ENCODE measurements around the gene NAV2. TPM values are rescaled to one million over a fixed set of nuclear protein-coding genes. Genes with fewer than 3 reads are reported as not detected.

Gene NAV2
- total and polyA plus RNA-seq, 2 donors (not counting 1 experiment from before 2014, with no cell fraction given) = 8.1 to 14.0 TPM

DNA sequence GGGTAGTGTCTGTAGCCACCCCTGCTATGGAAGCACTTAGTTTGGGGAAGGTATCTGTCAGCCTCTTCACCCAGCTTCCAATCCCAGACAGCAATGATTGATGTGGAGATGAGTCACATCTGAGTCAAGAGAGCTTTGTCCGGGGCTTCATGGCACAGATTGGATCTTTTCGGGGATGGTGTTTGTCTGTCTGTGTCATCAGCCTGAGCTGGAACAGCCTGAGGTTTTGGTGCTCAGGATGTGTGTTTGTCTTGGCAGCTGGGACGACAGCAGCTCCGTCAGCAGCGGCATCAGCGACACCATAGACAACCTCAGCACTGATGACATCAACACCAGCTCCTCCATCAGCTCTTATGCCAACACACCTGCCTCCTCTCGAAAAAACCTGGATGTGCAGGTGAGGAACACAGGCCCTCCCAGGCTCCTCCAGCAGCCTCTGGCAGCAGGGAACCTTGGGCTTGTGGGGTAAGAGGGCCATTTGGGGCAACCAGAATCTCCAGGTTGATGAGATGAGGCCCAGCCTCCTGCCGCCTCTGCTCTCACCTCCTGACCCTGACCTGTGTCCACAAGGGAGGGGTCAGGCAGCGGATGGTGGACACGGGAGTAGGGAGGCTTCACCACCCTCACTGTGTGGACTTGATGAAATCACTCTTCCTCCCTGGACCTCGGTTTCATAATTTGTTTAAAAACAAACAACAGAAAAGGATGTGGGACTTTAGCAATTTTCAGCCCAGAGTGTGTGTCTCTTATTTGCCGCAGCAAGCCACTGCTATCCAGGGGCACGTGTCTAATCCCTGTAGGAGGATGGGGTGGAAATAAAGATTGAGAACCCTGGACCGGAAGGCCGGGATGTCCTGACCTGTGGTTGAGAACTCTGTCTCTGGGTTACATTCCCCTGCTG lies 323.3 kb downstream of the NAV2 start:
- peaks cover 18% of the 10 kb centered on the region for H3K4me1 ChIP-seq (ENCODE audit: control insufficient read depth, extremely low read depth, insufficient read depth, low read length)
- TF ChIP-seq CTCF (conservative IDR thresholded peaks at IDR 0.05 in 1 of 2, IDR thresholded peaks at IDR 0.05 in 1 of 2; ENCODE audit: low read depth in 1 of 2, low read length in 2 of 2) = no peak
- no peak for TF ChIP-seq EZH2 (IDR thresholded peaks at IDR 0.05; ENCODE audit: low read length, missing control alignments)
- H3K36me3 ChIP-seq (ENCODE audit: control insufficient read depth, insufficient read depth, low read length) = peaks cover 2% of the 10 kb centered on the region
- no peaks in the 10 kb centered on the region for H3K27me3 ChIP-seq (ENCODE audit: control insufficient read depth, insufficient read depth, low read length)
- no peaks in the 10 kb centered on the region for H4K20me1 ChIP-seq (ENCODE audit: control insufficient read depth, extremely low read depth, insufficient read depth, low read length)
- no peak overlapping the region for H2AFZ ChIP-seq (ENCODE audit: low read length)
- H3K9me3 ChIP-seq (ENCODE audit: control insufficient read depth, insufficient read depth, low read depth, low read length) = no peaks in the 10 kb centered on the region
- peaks cover 5% of the 10 kb centered on the region for H3K79me2 ChIP-seq (ENCODE audit: control insufficient read depth, insufficient read depth, low read length)
- peak overlapping the region; percentile 48 for H3K27ac ChIP-seq (ENCODE audit: insufficient read depth, low read length)
- peak; percentile 96 to 97 for DNase-seq (ENCODE audit: low read depth in 2 of 2)
- H3K4me2 ChIP-seq (ENCODE audit: extremely low read depth, insufficient read depth, low read length) = no peak overlapping the region
- no peak overlapping the region for H3K4me3 ChIP-seq (replicated peaks in 1 of 4; ENCODE audit: control extremely low read depth in 1 of 4, insufficient read depth in 1 of 4, low read depth in 3 of 4, low read length in 4 of 4)
- no peak overlapping the region for H3K9ac ChIP-seq (ENCODE audit: insufficient read depth, low read length)

DNA sequence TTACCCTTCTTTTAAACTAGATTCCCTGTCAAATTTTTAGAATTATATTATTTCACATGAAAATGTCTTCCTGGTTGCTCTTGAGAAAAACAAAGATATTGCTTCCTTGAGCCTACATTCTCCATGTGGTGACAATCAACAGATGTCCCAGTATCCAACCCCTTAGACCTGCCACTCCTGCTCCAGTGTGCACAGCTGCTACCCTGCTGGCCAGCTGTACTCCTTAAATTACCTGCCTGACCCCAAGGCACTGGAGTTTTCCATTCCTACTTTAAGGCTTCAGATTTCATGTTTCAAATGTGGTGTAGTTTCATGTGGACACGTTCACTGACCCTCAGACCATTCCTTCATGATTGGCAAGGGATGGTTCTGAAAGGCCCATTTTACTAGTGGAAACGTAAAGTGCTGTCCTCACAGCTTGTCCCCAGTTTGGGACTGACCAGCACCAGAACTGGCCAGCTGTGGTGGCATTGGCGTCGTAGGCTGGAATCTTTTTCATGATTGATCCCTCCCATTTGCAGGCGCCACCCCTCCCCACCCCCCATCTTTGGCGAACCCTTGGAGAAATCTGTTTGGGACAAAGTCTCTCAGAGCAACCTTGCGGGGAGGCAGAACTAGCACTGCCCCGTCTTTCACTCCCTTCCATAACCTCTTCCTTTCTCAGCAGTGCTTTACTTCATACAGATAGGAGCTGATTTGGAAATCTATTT lies 324.1 kb downstream of the NAV2 start:
- no peak for DNase-seq (ENCODE audit: low read depth in 2 of 2)
- Histone ChIP-seq H3K9ac (ENCODE audit: insufficient read depth, low read length) (no peak overlapping the region), H3K4me1 (ENCODE audit: control insufficient read depth, extremely low read depth, insufficient read depth, low read length) (peaks cover 15% of the 10 kb centered on the region), H3K27me3 (ENCODE audit: control insufficient read depth, insufficient read depth, low read length) (no peaks in the 10 kb centered on the region), H2AFZ (ENCODE audit: low read length) (no peak overlapping the region), H3K27ac (ENCODE audit: insufficient read depth, low read length) (peak overlapping the region; percentile 48), H3K36me3 (ENCODE audit: control insufficient read depth, insufficient read depth, low read length) (peaks cover 2% of the 10 kb centered on the region), H3K4me3 (replicated peaks in 1 of 4; ENCODE audit: control extremely low read depth in 1 of 4, insufficient read depth in 1 of 4, low read depth in 3 of 4, low read length in 4 of 4) (no peak overlapping the region), H3K4me2 (ENCODE audit: extremely low read depth, insufficient read depth, low read length) (no peak overlapping the region), H3K79me2 (ENCODE audit: control insufficient read depth, insufficient read depth, low read length) (peaks cover 5% of the 10 kb centered on the region), H4K20me1 (ENCODE audit: control insufficient read depth, extremely low read depth, insufficient read depth, low read length) (no peaks in the 10 kb centered on the region), H3K9me3 (ENCODE audit: control insufficient read depth, insufficient read depth, low read depth, low read length) (no peaks in the 10 kb centered on the region)
- TF ChIP-seq EZH2 (IDR thresholded peaks at IDR 0.05; ENCODE audit: low read length, missing control alignments) (no peak), CTCF (conservative IDR thresholded peaks at IDR 0.05 in 1 of 2, IDR thresholded peaks at IDR 0.05 in 1 of 2; ENCODE audit: low read depth in 1 of 2, low read length in 2 of 2) (no peak)

DNA sequence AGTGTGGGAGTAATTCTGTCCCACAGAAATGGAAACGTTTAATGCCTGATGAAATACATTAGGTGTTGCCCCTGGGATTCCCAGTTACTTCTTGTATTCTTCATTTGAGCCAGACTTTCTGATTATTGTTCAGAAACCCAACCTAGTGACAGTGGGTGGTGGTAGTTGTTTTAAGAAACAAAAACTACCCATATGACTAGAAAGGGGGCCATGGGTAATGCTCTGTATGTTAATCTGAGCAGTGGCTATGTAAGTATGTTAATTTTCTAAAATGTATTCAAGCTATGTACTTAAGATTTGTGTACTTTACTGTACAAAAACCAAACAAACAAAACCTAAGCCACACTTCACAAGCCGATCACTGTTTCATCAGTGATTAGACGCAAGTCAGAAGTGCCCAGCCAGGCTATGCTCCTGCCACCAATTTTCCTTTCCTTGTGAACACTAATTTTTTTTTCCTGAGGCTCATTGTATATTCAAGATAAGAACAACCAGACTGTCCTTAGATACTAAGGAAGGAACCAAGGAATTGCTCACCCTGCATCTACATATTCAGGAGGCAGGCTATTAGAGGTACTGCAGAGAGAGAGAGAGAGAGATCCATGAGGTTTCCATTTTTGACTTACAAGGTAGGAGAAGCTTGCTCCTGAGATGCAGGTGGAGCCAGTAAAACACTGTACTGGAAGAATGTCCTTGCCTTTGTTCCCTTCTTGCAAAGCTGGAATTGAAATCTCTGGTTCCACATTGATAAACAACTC lies 324.9 kb downstream of the NAV2 start:
- no peak overlapping the region for H3K4me2 ChIP-seq (ENCODE audit: extremely low read depth, insufficient read depth, low read length)
- no peak overlapping the region for H2AFZ ChIP-seq (ENCODE audit: low read length)
- no peak overlapping the region for H3K4me3 ChIP-seq (replicated peaks in 1 of 4; ENCODE audit: control extremely low read depth in 1 of 4, insufficient read depth in 1 of 4, low read depth in 3 of 4, low read length in 4 of 4)
- no peak for DNase-seq (ENCODE audit: low read depth in 2 of 2)
- no peak overlapping the region for H3K27ac ChIP-seq (ENCODE audit: insufficient read depth, low read length)
- H3K79me2 ChIP-seq (ENCODE audit: control insufficient read depth, insufficient read depth, low read length) = peaks cover 2% of the 10 kb centered on the region
- peaks cover 2% of the 10 kb centered on the region for H3K36me3 ChIP-seq (ENCODE audit: control insufficient read depth, insufficient read depth, low read length)
- no peak overlapping the region for H3K9ac ChIP-seq (ENCODE audit: insufficient read depth, low read length)
- no peak for TF ChIP-seq CTCF (conservative IDR thresholded peaks at IDR 0.05 in 1 of 2, IDR thresholded peaks at IDR 0.05 in 1 of 2; ENCODE audit: low read depth in 1 of 2, low read length in 2 of 2)
- no peak for TF ChIP-seq EZH2 (IDR thresholded peaks at IDR 0.05; ENCODE audit: low read length, missing control alignments)
- H3K9me3 ChIP-seq (ENCODE audit: control insufficient read depth, insufficient read depth, low read depth, low read length) = no peaks in the 10 kb centered on the region
- no peaks in the 10 kb centered on the region for H3K27me3 ChIP-seq (ENCODE audit: control insufficient read depth, insufficient read depth, low read length)
- H3K4me1 ChIP-seq (ENCODE audit: control insufficient read depth, extremely low read depth, insufficient read depth, low read length) = peaks cover 10% of the 10 kb centered on the region
- H4K20me1 ChIP-seq (ENCODE audit: control insufficient read depth, extremely low read depth, insufficient read depth, low read length) = no peaks in the 10 kb centered on the region
